ENCODE results near the gene HSD17B12. TPM values are rescaled to one million over a fixed set of nuclear protein-coding genes. Genes with fewer than 3 reads are reported as not detected.
"Not testable (repeated sequence)": the region's sequence is repeated elsewhere in the genome, so short reads cannot be mapped to it uniquely, and the experiment has no call there.

Gene HSD17B12
- polyA plus RNA-seq, 1 donor = 105 TPM

- peak; percentile 50 for DNase-seq
These were observed 58.3 kb downstream of the HSD17B12 start for GRCh38 chr11:43738600-43739409.

GRCh38 chr11:43746670-43747069 is 66.1 kb downstream of the HSD17B12 start:
- DNase-seq = no peak

GRCh38 chr11:43747130-43747802 is 66.7 kb downstream of the HSD17B12 start:
- no peak for DNase-seq

- DNase-seq = no peak
These were observed 67.6 kb downstream of the HSD17B12 start for GRCh38 chr11:43748095-43748494.

- DNase-seq = no peak
These were observed 71.2 kb downstream of the HSD17B12 start for GRCh38 chr11:43751726-43752125.

GRCh38 chr11:43756575-43756974 is 76.0 kb downstream of the HSD17B12 start:
- no peak for DNase-seq

- DNase-seq = no peak
These were observed 78.4 kb downstream of the HSD17B12 start for GRCh38 chr11:43758927-43759326.

- DNase-seq = no peak
These were observed 80.4 kb downstream of the HSD17B12 start for GRCh38 chr11:43760902-43761301.

- DNase-seq = no peak
These were observed 84.7 kb downstream of the HSD17B12 start for GRCh38 chr11:43765194-43765593.

GRCh38 chr11:43768654-43769053 is 88.1 kb downstream of the HSD17B12 start:
- DNase-seq = not testable (repeated sequence)

GRCh38 chr11:43770173-43770572 is 89.6 kb downstream of the HSD17B12 start:
- DNase-seq = no peak

GRCh38 chr11:43772733-43773132 is 92.2 kb downstream of the HSD17B12 start:
- no peak for DNase-seq

- no peak for DNase-seq
These were observed 94.2 kb downstream of the HSD17B12 start for GRCh38 chr11:43774786-43775185.

- DNase-seq = no peak
These were observed 98.8 kb downstream of the HSD17B12 start for GRCh38 chr11:43779306-43779705.

GRCh38 chr11:43784301-43784700 is 103.8 kb downstream of the HSD17B12 start:
- DNase-seq = no peak

- no peak for DNase-seq
These were observed 104.3 kb downstream of the HSD17B12 start for GRCh38 chr11:43784866-43785265.

- no peak for DNase-seq
These were observed 104.8 kb downstream of the HSD17B12 start for GRCh38 chr11:43785318-43785717.

- DNase-seq = no peak
These were observed 105.5 kb downstream of the HSD17B12 start for GRCh38 chr11:43786016-43786415.

GRCh38 chr11:43787824-43788223 is 107.3 kb downstream of the HSD17B12 start:
- DNase-seq = no peak

- no peak for DNase-seq
These were observed 107.9 kb downstream of the HSD17B12 start for GRCh38 chr11:43788421-43788820.

- DNase-seq = no peak
These were observed 109.3 kb downstream of the HSD17B12 start for GRCh38 chr11:43789700-43790443.

GRCh38 chr11:43790444-43790794 is 109.9 kb downstream of the HSD17B12 start:
- no peak for DNase-seq

- DNase-seq = no peak
These were observed 116.8 kb downstream of the HSD17B12 start for GRCh38 chr11:43797337-43797736.
